ENCODE data around the gene CHD9NB. TPM values are rescaled to one million over a fixed set of nuclear protein-coding genes. Genes with fewer than 3 reads are reported as not detected.

CHD9NB gene
- total RNA-seq, 2 donors from 2014 or later, result 4.3 to 26.7 TPM

DNA sequence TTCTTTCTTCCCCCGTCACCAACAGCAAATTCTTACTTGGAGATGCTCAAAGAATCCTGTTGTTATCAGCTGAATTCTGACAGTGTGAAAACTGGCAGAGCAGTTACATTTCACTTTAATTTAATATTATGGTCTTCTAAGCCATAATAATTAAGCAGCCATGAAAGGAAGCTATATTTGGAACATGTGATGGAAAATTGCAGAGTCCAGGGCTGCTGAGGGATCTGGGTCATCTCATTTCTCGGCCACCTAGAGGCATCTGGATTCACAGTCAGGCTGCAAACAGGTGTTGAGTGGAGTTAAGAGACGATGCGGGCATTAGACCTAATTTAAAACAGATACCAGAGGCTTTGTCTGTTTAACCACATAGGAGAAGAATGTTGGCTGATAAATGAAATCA lies 38.4 kb downstream of the CHD9NB start:
- H3K36me3 ChIP-seq, result no peaks in the 10 kb centered on the region
- no peak for DNase-seq (ENCODE audit: low spot score)
- intact Hi-C loops (cut with DNase I), result no loop called here

DNA sequence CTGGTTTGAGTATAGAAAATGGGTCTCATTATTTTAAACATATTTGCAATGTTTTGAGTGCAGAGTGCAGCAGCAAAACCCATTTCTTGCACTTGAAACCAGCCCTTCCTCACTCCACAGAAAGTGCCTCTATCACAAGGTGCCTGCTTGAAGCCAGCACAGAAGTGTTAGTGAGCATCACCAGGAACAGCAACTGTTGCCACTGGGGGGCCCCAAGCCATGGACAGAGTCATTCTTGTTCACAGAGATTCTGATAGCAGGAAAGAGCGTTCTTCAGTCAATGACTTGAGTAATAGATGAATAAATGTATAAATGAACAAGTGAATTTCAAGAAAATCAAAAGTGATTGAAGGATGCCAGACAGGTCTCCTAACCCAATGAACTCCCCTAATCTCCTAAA lies 45.6 kb downstream of the CHD9NB start:
- intact Hi-C loops (cut with DNase I), result no loop called here
- Histone ChIP-seq H3K27ac (no peak overlapping the region), H3K4me3 (no peak overlapping the region), H3K9me3 (no peaks in the 10 kb centered on the region), H3K27me3 (replicated peaks; ENCODE audit: insufficient read depth) (no peaks in the 10 kb centered on the region), H3K4me1 (replicated peaks) (no peaks in the 10 kb centered on the region), H3K36me3 (no peaks in the 10 kb centered on the region)
- DNase-seq (ENCODE audit: low spot score), result no peak
- 96% methylated on average over 1 of the region's 1 CpG for WGBS
- TF ChIP-seq POLR2AphosphoS5 (IDR thresholded peaks at IDR 0.05) (no peak), POLR2A (IDR thresholded peaks at IDR 0.05) (no peak)
- TF ChIP-seq, protein P1, sequence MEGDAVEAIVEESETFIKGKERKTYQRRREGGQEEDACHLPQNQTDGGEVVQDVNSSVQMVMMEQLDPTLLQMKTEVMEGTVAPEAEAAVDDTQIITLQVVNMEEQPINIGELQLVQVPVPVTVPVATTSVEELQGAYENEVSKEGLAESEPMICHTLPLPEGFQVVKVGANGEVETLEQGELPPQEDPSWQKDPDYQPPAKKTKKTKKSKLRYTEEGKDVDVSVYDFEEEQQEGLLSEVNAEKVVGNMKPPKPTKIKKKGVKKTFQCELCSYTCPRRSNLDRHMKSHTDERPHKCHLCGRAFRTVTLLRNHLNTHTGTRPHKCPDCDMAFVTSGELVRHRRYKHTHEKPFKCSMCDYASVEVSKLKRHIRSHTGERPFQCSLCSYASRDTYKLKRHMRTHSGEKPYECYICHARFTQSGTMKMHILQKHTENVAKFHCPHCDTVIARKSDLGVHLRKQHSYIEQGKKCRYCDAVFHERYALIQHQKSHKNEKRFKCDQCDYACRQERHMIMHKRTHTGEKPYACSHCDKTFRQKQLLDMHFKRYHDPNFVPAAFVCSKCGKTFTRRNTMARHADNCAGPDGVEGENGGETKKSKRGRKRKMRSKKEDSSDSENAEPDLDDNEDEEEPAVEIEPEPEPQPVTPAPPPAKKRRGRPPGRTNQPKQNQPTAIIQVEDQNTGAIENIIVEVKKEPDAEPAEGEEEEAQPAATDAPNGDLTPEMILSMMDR (IDR thresholded peaks at IDR 0.05), result no peak

More for the DNA sequence above, 38.4 kb downstream of the CHD9NB start:
- Histone ChIP-seq H3K9me3 (no peaks in the 10 kb centered on the region), H3K4me1 (replicated peaks) (no peaks in the 10 kb centered on the region), H3K27ac (no peak overlapping the region), H3K4me3 (no peak overlapping the region), H3K27me3 (replicated peaks; ENCODE audit: insufficient read depth) (no peaks in the 10 kb centered on the region)
- TF ChIP-seq, protein P1 (IDR thresholded peaks at IDR 0.05), result no peak
- TF ChIP-seq POLR2AphosphoS5 (IDR thresholded peaks at IDR 0.05), result no peak
- TF ChIP-seq POLR2A (IDR thresholded peaks at IDR 0.05), result no peak
- 60% methylated on average over 4 of the region's 4 CpGs for WGBS

DNA sequence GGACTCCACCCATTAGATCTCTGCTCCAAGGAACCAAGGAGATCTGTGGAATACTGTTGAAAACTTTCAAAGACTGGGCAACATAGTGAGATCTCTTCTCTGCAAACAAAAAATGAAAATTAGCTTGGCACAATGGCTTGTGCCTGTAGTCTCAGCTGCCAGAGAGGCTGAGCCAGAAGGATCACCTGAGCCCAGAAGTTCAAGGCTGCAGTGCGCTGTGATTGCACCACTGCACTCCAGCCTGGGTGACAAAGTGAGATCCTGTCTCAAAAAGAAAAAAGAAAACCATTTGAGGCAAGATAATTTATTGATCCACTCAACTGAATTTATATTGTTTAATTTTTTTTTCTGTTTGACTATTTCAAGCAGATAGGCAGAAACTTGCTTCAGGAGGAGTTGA lies 54.8 kb downstream of the CHD9NB start:
- Histone ChIP-seq H3K4me1 (replicated peaks) (no peaks in the 10 kb centered on the region), H3K9me3 (no peaks in the 10 kb centered on the region), H3K36me3 (no peaks in the 10 kb centered on the region), H3K27ac (no peak overlapping the region), H3K4me3 (no peak overlapping the region), H3K27me3 (replicated peaks; ENCODE audit: insufficient read depth) (no peaks in the 10 kb centered on the region)
- intact Hi-C loops (cut with DNase I), result no loop called here
- WGBS, result 72% methylated on average over 1 of the region's 1 CpG
- no peak for DNase-seq (ENCODE audit: low spot score)
- TF ChIP-seq, protein P1 (IDR thresholded peaks at IDR 0.05), result no peak

DNA sequence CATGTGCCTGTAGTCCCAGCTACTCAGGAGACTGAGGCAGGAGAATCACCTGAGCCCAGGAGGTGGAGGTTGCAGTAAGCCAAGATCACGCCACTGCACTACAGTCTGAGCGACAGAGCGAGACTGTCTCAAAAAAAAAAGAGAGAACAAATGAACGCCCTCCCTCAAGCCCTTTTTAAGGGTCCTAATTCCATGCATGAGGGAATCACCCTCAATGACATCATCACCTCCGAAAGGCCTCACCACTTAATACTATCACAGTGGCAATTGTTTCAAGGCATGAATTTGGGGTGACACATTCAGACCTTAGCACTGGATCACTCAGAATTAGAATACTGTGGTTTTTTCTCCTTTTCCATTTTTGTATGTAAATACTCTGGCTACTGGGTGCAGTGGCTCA lies 57.8 kb downstream of the CHD9NB start:
- no peak for DNase-seq (ENCODE audit: low spot score)
- Histone ChIP-seq H3K36me3 (no peaks in the 10 kb centered on the region), H3K9me3 (no peaks in the 10 kb centered on the region), H3K4me1 (replicated peaks) (no peaks in the 10 kb centered on the region), H3K27ac (no peak overlapping the region), H3K4me3 (no peak overlapping the region), H3K27me3 (replicated peaks; ENCODE audit: insufficient read depth) (no peaks in the 10 kb centered on the region)
- intact Hi-C loops (cut with DNase I), result no loop called here
- 84% methylated on average over 5 of the region's 5 CpGs for WGBS
- TF ChIP-seq POLR2A (IDR thresholded peaks at IDR 0.05) (no peak), POLR2AphosphoS5 (IDR thresholded peaks at IDR 0.05) (no peak)
- TF ChIP-seq, protein P1 (IDR thresholded peaks at IDR 0.05), result no peak

DNA sequence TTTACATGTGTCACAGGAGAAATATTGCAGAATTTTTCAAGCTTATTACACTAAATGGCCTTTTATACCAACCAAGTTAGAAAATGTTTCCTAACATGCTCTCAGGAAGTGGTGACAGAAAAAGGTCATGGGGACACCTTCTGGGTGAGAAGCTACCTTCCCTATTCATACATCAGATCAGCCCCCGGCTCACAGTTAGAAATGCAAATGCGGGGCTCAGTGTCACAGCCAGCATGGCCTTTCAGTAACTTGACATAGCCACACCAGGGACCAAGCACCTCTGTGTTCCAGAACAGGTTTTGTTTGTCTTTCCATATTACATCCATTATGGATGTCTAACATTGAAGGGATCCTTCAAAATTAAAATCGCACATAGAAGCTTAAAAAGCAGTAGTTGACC lies 59.5 kb downstream of the CHD9NB start:
- Histone ChIP-seq H3K36me3 (no peaks in the 10 kb centered on the region), H3K27ac (no peak overlapping the region), H3K27me3 (replicated peaks; ENCODE audit: insufficient read depth) (no peaks in the 10 kb centered on the region), H3K4me1 (replicated peaks) (no peaks in the 10 kb centered on the region), H3K9me3 (no peaks in the 10 kb centered on the region), H3K4me3 (no peak overlapping the region)
- 67% methylated on average over 3 of the region's 3 CpGs for WGBS
- no peak for DNase-seq (ENCODE audit: low spot score)
- intact Hi-C loops (cut with DNase I), result no loop called here
- TF ChIP-seq POLR2A (IDR thresholded peaks at IDR 0.05) (no peak), POLR2AphosphoS5 (IDR thresholded peaks at IDR 0.05) (no peak)
- TF ChIP-seq, protein P1 (IDR thresholded peaks at IDR 0.05), result no peak

Data from prostate gland (tissue), 2 donors.